Peyer's patch (tissue), 4 donors: ENCODE results near the gene KRTAP10-8. TPM values are rescaled to one million over a fixed set of nuclear protein-coding genes. Genes with fewer than 3 reads are reported as not detected.
A peak's percentile ranks its signal among the peaks of the same experiment; 100 is the strongest.
"Not testable (repeated sequence)": the region's sequence is repeated elsewhere in the genome, so short reads cannot be mapped to it uniquely, and the experiment has no call there.

Source experiments
- DNase-seq, 3 donors: peaks; one replicate each; pipeline ENCODE4 v3.0.0-alpha.2; 2017 to 2019
- H3K27ac ChIP-seq, 4 donors: fragments of 200-600 bp; sonication (generic); one replicate each; pipeline ENCODE4 v1.5.1; 2016 to 2019
- H3K27me3 ChIP-seq, 2 donors: fragments of 200-600 bp; sonication (generic); one replicate each; pipeline ENCODE4 v1.5.1; 2019
- H3K36me3 ChIP-seq, 3 donors: fragments of 200-600 bp; sonication (generic); one replicate each; pipeline ENCODE4 v1.5.1; 2016 to 2019
- H3K4me1 ChIP-seq, 4 donors: fragments of 200-600 bp; sonication (generic); one replicate each; pipeline ENCODE4 v1.5.1; 2016 to 2019
- H3K4me3 ChIP-seq, 4 donors: fragments of 200-600 bp; sonication (generic); 1 replicate in 3 of 4; 2 replicates in 1 of 4; pipeline ENCODE4 v1.5.1; 2016 to 2019; ENCODE audit warnings: mild to moderate bottlenecking in 1 of 4
- H3K9me3 ChIP-seq, 4 donors: fragments of 200-600 bp; sonication (generic); one replicate each; pipeline ENCODE4 v1.5.1; 2016 to 2019; ENCODE audit warnings: mild to moderate bottlenecking in 1 of 4
- CTCF ChIP-seq, 6 experiments: fragments of 450-650 bp in 4 of 6; fragments of 200-600 bp in 2 of 6; sonication (generic) in 1 of 6; IDR thresholded peaks; one replicate each; pipeline ENCODE4 v1.5.1; 2017 to 2019; ENCODE audit warnings: antibody characterized with exemption in 6 of 6, mild to moderate bottlenecking in 3 of 6, moderate library complexity in 1 of 6
- POLR2A ChIP-seq, 2 donors: fragments of 450-650 bp; IDR thresholded peaks; one replicate each; pipeline ENCODE4 v1.5.1; 2017; ENCODE audit warnings: antibody characterized with exemption in 2 of 2, mild to moderate bottlenecking in 2 of 2, moderate library complexity in 2 of 2
- total RNA-seq, 4 donors: library from RNA; depleted of rRNA; stranded (reverse); fragments of >200 nt; gene quantifications; one replicate each; pipeline ENCODE4 v1.1.0, GENCODE V29; 2016

Gene KRTAP10-8
- total RNA-seq, 4 donors from 2014 or later: not detected

GRCh38 chr21:44572959-44573583, 38.8 kb upstream of the KRTAP10-8 start:
- Histone ChIP-seq H3K36me3 (no peaks in the 10 kb centered on the region), H3K27me3 (no peaks in the 10 kb centered on the region), H3K9me3 (peaks cover 0 to 5% (median 0%) of the 10 kb centered on the region in 4 donors), H3K4me1 (no peaks in the 10 kb centered on the region), H3K4me3 (no peak overlapping the region), H3K27ac (no peak overlapping the region)
- TF ChIP-seq POLR2A (IDR thresholded peaks at IDR 0.05): no peak
- TF ChIP-seq CTCF (IDR thresholded peaks at IDR 0.05): no peak
- peak in 1 of 3 donors; percentile 24 for DNase-seq

GRCh38 chr21:44573630-44574456, 38.0 kb upstream of the KRTAP10-8 start, which contains the start of gene KRTAP10-4:
Gene KRTAP10-4, plus strand, starts transcription at chr21:44573729. Its CDS starts 30 bp downstream, at chr21:44573759.
- H3K4me3 ChIP-seq: peak within 1 kb of the TSS in 2 of 4 donors; percentile 22 to 30
- peak in 1 of 3 donors; percentile 24 for DNase-seq

GRCh38 chr21:44574457-44575306, 37.2 kb upstream of the KRTAP10-8 start:
- Histone ChIP-seq H3K9me3 (peaks cover 0 to 5% (median 0%) of the 10 kb centered on the region in 4 donors), H3K4me3 (peak overlapping the region in 2 of 4 donors; percentile 22 to 30), H3K4me1 (no peaks in the 10 kb centered on the region), H3K36me3 (no peaks in the 10 kb centered on the region), H3K27ac (no peak overlapping the region), H3K27me3 (no peaks in the 10 kb centered on the region)
- peak in 2 of 3 donors; percentile 72 to 78 for DNase-seq
- TF ChIP-seq POLR2A (IDR thresholded peaks at IDR 0.05) (no peak), CTCF (IDR thresholded peaks at IDR 0.05) (peak in 3 of 6 experiments; percentile 27 to 42 (median 35))

More at GRCh38 chr21:44573630-44574456, 38.0 kb upstream of the KRTAP10-8 start, which contains the start of gene KRTAP10-4:
- not testable (repeated sequence) for H3K9me3 ChIP-seq, H3K36me3 ChIP-seq, H3K4me1 ChIP-seq, H3K27me3 ChIP-seq, H3K27ac ChIP-seq

- Histone ChIP-seq H3K4me1 (no peaks in the 10 kb centered on the region), H3K27me3 (no peaks in the 10 kb centered on the region), H3K36me3 (no peaks in the 10 kb centered on the region), H3K27ac (no peak overlapping the region), H3K4me3 (no peak overlapping the region), H3K9me3 (peaks cover 0 to 5% (median 0%) of the 10 kb centered on the region in 4 donors)
- peak in 1 of 3 donors; percentile 34 for DNase-seq
- TF ChIP-seq CTCF (IDR thresholded peaks at IDR 0.05) (no peak), POLR2A (IDR thresholded peaks at IDR 0.05) (no peak)
These were observed 36.4 kb upstream of the KRTAP10-8 start for GRCh38 chr21:44575307-44576024.

- no peak overlapping the region for H3K4me3 ChIP-seq
- no peak overlapping the region for H3K27ac ChIP-seq
- H3K9me3 ChIP-seq: peaks cover 0 to 5% (median 0%) of the 10 kb centered on the region in 4 donors
- H3K27me3 ChIP-seq: no peaks in the 10 kb centered on the region
- TF ChIP-seq POLR2A (IDR thresholded peaks at IDR 0.05) (no peak), CTCF (IDR thresholded peaks at IDR 0.05) (no peak)
- no peaks in the 10 kb centered on the region for H3K36me3 ChIP-seq
- no peaks in the 10 kb centered on the region for H3K4me1 ChIP-seq
- peak in 1 of 3 donors; percentile 14 for DNase-seq
These were observed 35.9 kb upstream of the KRTAP10-8 start for GRCh38 chr21:44576025-44576420.
